Stimulated activated CD4-positive, alpha-beta T cell treated with anti-CD3 and anti-CD28 coated beads, Interleukin-15, amount 100 ng/mL, for 1 hour (primary cell): ENCODE data around the gene RBM23.
"Not testable (repeated sequence)": the region's sequence is repeated elsewhere in the genome, so short reads cannot be mapped to it uniquely, and the experiment has no call there.

Source experiments
- DNase-seq, 2 donors: peaks; one replicate each; pipeline ENCODE4 v3.0.0-alpha.2; 2020; ENCODE audit warnings: low read depth in 1 of 2, low spot score in 1 of 2

Gene RBM23

DNA sequence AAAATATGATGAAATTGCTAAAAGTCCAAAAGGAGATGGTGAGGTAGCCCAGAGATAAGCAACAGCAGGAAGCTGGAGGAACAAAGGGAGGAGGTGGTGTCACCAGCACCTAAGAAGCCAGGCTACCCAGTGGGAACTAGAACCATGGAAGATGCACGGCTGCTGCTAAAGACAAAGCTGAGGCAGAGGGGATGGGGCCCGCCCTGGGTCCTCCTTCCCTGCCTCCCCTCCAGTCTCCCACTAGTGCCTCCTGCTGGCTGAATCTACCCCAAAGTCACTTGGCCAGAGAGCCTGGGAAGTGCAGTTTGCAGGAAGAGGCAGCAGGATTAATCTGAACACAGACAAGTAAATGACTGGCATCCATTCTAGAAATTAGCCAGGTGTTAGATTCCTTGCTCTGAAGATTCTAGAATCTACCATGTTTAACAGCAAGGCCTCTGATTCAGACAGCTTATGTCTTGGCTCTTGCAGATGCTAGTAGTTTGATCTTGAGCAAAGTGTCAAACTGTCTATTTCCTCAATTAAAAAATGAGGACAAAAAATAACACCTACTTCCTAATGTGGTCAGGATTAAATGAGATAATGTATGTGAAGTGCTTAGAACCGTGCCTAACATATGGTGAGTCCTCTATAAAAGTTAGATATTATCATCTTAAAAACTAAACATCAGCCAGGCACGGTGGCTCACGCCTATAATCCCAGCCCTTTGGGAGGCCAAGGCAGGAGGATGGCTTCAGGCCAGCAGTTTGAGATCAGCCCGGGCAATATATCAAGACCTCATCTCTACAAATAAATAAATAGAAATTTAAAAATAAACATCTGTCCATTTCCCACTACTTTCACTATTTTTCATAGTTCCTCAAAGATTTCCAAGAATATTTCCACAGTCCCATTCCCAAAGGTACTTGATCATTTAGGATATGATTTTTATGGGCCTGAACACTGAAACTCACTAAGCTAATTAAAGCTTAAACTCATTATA lies 53.2 kb downstream of the RBM23 start:
- no peak for DNase-seq

DNA sequence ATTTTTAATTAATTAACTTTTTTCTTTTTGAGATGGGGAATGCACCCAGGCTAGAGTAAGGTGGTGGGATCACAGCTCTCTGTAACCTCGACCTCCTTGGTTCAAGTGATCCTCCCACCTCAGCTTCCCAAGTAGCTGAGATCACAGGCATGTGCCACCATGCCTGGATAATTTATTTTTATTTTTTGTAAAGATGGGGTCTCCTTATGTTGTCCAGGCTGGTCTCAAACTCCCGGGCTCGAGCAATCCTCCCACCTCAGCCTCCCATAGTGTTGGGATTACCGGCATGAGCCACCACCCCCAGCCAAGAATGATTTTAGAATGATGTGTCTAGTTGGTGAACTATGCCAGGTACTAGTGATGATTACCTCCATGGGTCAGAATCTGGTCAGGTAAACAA lies 54.0 kb downstream of the RBM23 start:
- DNase-seq: no peak

DNA sequence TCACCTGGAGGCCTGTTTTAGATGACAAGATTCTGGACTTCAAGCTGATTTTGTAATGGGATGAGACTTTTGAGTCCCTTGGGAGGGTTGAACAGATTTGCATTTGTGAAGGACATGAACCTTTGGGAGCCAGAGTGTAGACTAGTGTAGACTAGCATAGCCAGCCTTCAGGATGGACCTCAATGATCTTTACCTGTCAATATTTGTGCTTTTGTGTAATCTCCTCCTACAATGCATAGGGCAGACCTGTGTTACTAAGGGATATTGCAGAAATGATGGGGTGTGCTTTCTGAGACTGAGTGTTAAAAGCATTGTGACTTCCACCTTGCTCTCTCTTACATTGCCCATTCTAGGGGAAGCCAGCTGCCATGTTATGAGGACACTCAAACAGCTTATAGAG lies 57.3 kb downstream of the RBM23 start:
- no peak for DNase-seq

DNA sequence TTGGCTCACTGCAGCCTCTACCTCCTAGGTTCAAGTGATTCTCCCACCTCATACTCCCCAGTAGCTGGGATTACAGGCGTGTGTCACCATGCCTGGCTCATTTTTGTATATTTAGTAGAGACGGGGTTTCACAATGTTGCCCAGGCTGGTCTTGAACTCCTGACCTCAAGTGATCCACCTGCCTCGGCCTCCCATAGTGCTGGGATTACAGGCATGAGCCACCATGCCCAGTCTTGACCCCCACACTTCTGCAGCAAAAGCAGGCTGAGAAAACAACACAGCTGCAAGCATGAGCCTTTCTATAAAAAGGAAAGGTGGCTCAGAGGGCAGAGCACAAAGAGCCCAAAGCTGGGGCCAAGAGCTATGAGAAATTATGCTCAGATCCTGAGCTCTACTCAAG lies 58.6 kb downstream of the RBM23 start:
- not testable (repeated sequence) for DNase-seq

DNA sequence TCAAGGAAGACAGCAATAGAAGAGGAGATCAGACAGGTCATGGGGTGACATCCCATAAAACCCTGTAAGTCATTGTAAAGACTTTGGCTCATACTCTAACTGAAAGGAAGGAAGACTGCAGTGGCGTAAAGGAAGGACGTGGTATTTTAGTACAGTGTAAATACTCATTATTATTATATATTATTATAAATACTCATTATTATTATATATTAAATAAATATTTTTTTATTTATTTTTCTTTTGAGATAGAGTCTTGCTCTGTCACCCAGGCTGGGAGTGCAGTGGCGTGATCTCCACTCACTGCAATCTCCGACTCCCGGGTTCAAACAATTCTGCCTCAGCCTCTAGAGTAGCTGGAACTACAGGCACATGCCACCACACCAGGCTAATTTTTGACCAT lies 62.5 kb downstream of the RBM23 start:
- DNase-seq: no peak

DNA sequence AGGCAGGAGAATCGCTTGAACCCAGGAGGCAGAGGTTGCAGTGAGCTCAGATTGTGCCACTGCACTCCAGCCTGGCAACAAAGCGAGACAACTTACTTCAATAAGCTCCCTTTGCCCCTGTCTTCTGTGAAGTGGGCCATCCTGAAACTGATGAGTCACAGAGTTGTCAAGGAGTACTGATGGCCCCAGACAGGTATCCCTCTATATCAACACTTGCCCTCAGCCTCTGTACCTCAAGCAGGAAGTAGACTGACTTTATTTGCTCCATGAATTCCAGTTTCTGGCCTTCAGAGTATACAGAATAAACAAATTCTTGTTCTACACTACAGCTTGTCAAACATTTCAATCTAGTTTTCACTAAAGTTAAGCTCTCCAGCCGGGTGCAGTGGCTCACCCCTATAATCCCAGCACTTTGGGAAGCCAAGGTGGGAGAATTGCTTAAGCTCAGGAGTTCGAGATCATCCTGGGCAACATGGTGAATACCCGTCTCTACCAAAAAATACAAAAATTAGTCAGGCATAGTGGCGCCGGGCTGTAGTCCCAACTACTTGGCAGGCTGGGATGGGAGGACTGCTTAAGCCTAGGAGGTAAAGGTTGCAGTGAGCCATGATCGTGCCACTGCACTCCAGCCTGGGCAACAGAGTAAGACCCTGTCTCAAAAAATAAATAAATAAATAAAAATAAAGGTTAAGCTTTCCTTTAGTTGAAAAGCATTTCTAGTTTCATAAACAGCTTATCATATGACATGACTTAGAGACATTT lies 63.8 kb downstream of the RBM23 start:
- DNase-seq: no peak

DNA sequence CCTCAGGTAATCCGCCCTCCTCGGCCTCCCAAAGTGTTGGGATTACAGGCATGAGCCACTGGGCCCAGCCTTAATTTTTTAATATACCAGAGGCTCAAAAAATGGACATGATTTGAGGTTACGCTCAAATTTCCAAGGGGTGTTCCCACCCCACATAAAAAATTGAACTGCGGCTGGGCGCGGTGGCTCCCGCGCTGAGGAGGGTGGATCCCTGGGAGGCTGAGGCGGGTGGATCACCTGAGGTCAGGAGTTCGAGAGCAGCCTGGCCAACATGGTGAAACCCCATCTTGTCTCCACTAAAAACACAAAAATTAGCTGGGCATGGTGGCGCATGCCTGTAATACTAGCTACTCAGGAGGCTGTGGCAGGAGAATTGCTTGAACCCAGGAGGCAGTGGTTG lies 64.7 kb downstream of the RBM23 start:
- DNase-seq: not testable (repeated sequence)

DNA sequence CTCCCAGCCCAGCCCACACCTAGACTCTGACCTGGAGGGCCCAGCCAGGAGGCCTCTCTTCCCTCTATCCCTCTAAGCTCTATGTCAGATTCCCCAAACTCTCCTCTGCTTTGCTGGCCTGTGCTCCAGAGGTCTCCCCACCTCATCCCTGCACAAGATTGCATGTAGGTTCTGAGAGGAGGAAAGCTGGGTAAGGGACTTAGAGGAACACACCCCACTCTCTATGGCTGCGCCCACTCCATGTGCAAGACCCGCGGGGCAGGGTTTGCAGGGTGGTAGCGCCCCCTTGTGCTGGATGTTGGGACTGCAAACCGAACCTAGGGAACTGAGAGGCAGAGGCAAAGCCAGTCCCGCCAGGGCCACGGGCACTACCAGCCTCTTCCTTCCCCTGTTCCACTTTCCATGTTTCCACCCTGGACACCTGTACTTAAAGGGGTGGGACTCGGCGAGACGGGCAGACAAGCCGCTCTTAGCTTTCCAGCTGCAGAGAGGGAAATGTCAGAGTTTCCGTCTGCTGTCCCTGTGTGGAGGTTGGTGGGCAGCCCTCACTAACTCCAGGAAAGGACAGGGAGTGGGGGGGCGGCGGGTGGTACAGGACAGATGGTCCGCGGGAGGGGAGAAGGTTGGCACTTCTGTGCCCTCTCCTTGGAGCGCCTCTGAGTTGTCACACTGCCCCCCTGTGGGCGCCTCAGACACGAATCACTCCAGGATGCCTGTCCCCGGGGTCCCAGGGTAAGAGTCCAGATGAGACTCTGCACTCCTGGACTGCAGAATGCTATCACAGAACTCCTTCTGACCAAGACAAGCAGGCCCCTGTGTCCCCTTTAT lies 65.8 kb downstream of the RBM23 start:
- DNase-seq: peak; percentile 80 to 93

DNA sequence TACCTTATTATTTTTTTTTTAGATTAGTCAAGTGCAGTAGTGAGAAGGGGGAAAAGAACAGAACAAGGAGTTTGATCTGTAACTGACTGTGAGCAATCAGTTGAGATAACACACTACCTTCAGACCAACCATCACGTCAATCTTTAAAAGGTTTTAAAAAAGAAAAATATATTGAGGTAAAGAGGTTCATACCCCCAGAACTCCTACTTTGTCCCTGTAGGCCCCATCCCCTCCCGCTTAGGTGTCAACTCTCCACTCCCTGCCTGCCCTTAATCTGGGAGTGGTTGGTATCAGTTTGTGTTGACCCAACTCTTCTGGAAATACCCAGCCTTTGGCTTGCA lies 66.4 kb downstream of the RBM23 start:
- no peak for DNase-seq

DNA sequence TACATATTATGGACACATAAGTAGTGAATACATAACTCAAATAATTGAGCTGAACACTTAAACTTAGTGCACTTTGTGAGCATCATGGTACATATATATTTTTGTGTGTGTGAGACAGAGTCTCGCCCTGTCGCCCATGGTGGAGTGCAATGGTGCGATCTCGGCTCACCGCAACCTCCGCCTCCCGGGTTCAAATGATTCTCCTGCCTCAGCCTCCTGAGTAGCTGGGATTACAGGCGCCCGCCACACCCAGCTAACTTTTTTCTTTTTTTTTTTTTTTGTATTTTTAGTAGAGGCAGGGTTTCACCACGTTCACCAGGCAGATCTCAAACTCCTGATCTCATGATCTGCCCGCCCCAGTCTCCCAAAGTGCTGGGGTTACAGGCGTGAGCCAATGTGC lies 66.8 kb downstream of the RBM23 start:
- DNase-seq: not testable (repeated sequence)

DNA sequence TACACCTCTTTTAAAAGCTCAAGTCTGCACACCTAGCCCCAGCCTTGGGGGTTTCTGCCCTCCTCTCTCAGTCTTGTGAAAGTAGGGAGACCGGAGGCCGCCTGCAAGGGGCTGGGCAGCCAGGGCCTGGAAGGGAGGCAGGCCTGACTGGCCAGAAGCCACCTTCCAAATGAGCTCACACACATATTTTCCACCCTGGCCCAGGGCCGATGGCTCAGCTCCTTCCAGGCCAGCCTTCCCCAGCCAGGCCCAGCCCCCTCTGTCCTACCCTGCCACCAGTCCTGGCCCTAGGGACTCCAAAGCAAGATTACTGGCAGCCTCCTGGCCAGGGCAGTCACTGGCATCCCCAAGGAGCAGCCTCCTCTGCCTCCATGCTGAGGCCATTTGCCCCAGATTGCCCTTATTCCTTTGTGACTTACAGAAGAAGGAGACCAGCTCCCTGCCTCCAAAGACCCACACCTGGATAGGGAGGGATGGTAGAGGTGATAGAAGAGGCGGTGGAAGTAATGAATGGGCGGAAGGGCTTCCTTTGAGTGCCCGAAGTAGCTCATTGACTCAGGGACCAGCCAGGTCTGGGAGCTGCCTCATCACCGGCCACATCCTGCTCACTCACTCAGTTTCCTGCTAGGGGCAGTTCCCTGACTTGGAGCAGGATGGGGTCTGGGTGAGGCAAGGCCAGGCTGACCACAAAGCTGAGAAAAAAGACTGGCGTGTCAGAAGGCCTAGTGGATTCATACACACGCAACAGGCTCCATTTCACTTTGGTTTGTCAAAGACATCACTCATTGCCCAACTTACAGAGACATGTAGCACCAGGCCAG lies 67.8 kb downstream of the RBM23 start:
- DNase-seq: no peak

DNA sequence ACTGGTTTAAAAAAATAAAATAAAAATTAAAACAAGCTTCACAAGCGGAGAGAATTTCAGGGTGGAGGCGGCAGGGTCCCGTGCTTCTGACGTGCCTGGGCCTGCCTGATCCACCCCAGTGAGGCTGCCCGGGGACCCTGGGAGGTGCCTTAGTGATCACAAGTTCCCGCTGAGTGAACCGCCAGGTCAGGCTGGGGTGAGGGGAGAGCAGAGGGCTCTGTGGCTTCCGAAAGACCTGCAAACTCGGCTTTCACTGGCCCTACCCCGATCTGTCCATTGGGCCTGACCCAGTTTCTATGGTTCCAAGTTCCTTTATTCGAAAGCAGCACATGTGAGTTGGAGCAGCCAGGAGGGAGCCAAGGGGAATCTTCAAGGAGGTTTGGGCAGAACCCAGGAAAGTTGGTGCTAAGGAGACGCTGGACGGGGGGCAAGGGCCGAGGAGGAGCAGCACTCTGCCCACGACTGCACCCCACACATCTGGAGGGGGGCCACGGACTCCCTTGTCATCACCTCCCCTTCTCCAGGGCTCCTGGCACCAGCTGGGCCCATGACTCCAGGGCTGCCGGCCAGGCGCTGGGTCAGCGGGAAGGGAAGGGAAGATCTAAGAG lies 69.6 kb downstream of the RBM23 start:
- no peak for DNase-seq

DNA sequence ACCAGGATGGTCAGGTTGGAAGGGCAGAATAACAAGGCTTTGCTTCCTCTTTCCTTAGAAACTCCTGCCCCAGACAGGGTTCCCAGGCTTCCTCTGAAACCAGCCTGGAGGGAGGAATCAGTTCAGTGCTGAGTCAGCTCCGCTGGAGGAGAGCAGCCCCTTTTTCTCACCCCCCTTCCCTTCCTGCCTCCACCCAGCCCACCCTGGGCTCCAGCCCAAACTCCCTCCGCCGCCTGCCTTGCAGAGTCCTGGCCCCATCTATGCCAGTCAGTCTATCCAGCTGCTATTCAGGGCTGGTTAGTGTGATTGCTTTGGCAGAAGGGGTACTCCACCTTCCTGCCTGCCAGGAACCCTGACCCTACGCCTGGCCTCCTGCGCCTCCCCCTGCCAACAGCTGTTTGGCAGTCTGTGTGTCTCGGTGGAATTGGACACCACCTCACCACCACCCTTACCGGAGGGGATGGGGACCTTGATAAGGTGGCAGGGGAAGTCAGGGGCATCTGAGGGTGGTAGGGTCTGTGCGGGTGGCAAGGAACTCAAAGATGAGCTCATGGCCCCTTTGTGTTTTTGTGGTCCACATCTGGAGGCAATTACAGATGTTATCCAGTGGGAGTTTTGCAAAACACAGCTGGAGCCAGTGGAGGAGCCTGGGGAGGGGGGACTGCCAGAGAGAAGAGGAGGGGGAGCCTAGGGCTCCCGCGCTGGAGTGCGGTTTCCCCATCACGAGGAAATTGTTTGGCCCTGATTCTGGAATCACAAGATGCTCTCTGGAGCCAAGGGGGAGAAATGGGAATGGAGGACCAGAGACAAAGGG lies 70.4 kb downstream of the RBM23 start:
- no peak for DNase-seq

DNA sequence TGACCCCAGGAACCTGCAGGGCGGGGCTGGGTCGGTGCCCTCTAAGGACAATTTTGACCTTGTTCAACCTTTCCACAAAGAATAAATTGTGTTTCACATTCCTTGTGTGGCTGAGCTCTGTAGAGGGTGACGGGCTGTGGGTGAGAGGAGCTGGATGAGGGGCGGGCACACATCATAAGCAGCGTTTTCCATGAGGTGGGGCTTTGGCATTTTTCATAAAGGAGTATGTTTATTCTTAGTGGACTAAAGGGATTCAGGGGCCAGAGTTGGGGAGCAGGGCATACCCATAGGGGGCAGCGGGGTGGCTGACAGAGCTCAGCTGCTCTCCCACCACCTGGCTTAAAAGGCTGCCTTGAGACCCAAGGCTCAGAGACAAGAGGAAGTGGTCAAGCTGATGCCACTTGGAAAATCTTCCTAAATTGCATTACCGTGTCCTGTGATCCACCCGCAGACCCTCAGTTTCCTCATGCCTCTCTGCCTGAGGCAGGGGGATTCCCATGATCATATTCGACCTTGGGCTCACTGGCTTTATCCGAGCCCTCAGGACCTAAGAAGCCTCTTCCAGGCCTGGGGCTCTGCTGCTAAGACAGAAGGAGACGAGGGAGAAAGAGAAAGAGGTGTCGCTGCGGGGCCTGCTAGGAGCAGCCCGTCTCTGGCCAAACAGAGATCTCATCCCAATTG lies 71.1 kb downstream of the RBM23 start:
- DNase-seq: no peak

DNA sequence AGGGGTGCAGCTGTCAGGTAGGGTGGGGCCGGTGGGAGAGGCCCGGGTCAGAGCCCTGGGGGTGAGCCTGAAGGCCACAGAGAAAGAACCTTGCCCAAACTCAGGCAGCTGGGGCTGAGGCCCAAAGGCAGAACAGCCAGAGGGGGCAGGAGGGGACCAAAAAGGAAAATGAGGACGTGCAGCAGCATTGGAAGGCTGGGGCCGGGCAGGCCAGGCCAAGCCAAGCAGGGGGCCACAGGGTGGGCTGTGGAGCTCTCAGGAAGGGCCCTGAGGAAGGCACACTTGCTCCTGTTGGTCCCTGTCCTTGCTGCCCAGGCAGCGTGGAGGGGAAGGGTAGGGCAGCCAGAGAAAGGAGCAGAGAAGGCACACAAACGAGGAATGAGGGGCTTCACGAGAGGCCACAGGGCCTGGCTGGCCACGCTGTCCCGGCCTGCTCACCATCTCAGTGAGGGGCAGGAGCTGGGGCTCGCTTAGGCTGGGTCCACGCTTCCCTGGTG lies 72.1 kb downstream of the RBM23 start:
- DNase-seq: no peak

DNA sequence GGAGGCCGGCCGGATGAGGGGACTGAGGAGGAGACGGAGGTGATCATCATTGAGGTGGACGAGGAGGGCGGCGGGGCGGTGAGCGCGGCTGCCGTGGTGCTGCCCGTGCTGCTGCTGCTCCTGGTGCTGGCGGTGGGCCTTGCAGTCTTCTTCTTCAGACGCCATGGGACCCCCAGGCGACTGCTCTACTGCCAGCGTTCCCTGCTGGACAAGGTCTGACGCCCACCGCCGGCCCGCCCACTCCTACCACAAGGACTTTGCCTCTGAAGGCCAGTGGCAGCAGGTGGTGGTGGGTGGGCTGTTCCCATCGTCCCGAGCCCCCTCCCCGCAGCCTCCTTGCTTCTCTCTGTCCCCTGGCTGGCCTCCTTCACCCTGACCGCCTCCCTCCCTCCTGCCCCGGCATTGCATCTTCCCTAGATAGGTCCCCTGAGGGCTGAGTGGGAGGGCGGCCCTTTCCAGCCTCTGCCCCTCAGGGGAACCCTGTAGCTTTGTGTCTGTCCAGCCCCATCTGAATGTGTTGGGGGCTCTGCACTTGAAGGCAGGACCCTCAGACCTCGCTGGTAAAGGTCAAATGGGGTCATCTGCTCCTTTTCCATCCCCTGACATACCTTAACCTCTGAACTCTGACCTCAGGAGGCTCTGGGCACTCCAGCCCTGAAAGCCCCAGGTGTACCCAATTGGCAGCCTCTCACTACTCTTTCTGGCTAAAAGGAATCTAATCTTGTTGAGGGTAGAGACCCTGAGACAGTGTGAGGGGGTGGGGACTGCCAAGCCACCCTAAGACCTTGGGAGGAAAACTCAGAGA lies 72.9 kb downstream of the RBM23 start:
- DNase-seq: no peak

DNA sequence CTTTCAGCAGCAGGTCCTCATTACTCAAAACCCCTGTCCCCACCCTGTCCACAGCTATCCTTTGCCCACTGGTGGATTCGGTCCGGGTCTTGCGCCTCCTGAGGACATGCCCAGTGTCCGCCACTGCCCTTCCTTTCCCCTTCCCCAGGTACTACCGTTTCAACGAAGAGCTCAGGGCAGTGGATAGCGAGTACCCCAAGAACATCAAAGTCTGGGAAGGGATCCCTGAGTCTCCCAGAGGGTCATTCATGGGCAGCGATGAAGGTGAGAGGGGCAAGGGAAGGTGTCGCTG lies 73.9 kb downstream of the RBM23 start:
- no peak for DNase-seq
